ENCODE results near the gene MCM10. TPM values are rescaled to one million over a fixed set of nuclear protein-coding genes. Genes with fewer than 3 reads are reported as not detected.
"Not testable (repeated sequence)": the region's sequence is repeated elsewhere in the genome, so short reads cannot be mapped to it uniquely, and the experiment has no call there.

Gene MCM10
- total RNA-seq, 1 experiment from 2014 or later: 43.1 TPM

- Histone ChIP-seq H2AFZ (ENCODE audit: low read depth, low read length, poor library complexity, severe bottlenecking) (no peak overlapping the region), H4K20me1 (ENCODE audit: insufficient read depth) (no peaks in the 10 kb centered on the region), H3K4me2 (ENCODE audit: low read length) (no peak overlapping the region), H3K9me2 (ENCODE audit: insufficient read depth) (no peaks in the 10 kb centered on the region), H3K4me3 (replicated peaks in 1 of 2; ENCODE audit: low read depth in 1 of 2, low read length in 2 of 2) (no peak overlapping the region), H3K9me3 (ENCODE audit: control insufficient read depth in 1 of 2, insufficient read depth in 1 of 2, low read depth in 1 of 2, low read length in 2 of 2) (no peaks in the 10 kb centered on the region), H3K4me1 (ENCODE audit: control insufficient read depth in 1 of 2, insufficient read depth in 2 of 2, low read length in 2 of 2) (no peaks in the 10 kb centered on the region), H3K9ac (ENCODE audit: low read length) (no peak overlapping the region), H3K79me2 (ENCODE audit: insufficient read depth, low read length) (no peaks in the 10 kb centered on the region), H3K27me3 (ENCODE audit: insufficient read depth, low read length) (no peaks in the 10 kb centered on the region), H3K36me3 (ENCODE audit: control insufficient read depth in 1 of 2, insufficient read depth in 2 of 2, low read length in 2 of 2) (no peaks in the 10 kb centered on the region), H3K27ac (ENCODE audit: low read depth, low read length) (no peak overlapping the region)
- intact Hi-C loops (cut with micrococcal nuclease): no loop called here
- ChIA-PET CTCF (no interaction called here), RAD21 (ENCODE audit: low non-redundant PET in 1 of 2, low total read pairs in 2 of 2, uncharacterized antibody in 2 of 2, unreplicated experiment in 2 of 2) (no interaction called here), POLR2A (no interaction called here)
- no peak for TF ChIP-seq ZFX (IDR thresholded peaks at IDR 0.05)
- no peak for TF ChIP-seq ZNF274 (IDR thresholded peaks at IDR 0.05; ENCODE audit: low read depth, low read length)
- TF ChIP-seq SP1 (IDR thresholded peaks at IDR 0.05; ENCODE audit: low read depth): no peak
- TF ChIP-seq MAX (IDR thresholded peaks at IDR 0.05): no peak
- TF ChIP-seq SRF (IDR thresholded peaks at IDR 0.05; ENCODE audit: low read depth): no peak
- TF ChIP-seq RAD21 (IDR thresholded peaks at IDR 0.05; ENCODE audit: low read depth): no peak
- ATAC-seq (no peak), DNase-seq (ENCODE audit: low read depth, low spot score) (no peak)
- no TSS peak for BruUV-seq (replicated peaks)
Observed at GRCh38 chr10:13233358-13233757, 72.0 kb downstream of the MCM10 start.

GRCh38 chr10:13234172-13234571 lies 72.8 kb downstream of the MCM10 start, which contains the start of gene UCMA:
Gene UCMA (minus strand): TSS chr10:13234374. CDS start chr10:13234258, 116 bp downstream.
- Histone ChIP-seq H3K9ac (ENCODE audit: low read length) (no peak within 1 kb of the TSS), H3K9me3 (ENCODE audit: control insufficient read depth in 1 of 2, insufficient read depth in 1 of 2, low read depth in 1 of 2, low read length in 2 of 2) (no peaks in the 10 kb centered on the region), H3K4me1 (ENCODE audit: control insufficient read depth in 1 of 2, insufficient read depth in 2 of 2, low read length in 2 of 2) (peaks cover 0 to 3% of the 10 kb centered on the region in 2 experiments; a peak in 1 of 4 replicates), H2AFZ (ENCODE audit: low read depth, low read length, poor library complexity, severe bottlenecking) (no peak within 1 kb of the TSS), H3K9me2 (ENCODE audit: insufficient read depth) (no peaks in the 10 kb centered on the region), H3K4me2 (ENCODE audit: low read length) (no peak within 1 kb of the TSS), H3K27ac (ENCODE audit: low read depth, low read length) (no peak within 1 kb of the TSS), H3K4me3 (replicated peaks in 1 of 2; ENCODE audit: low read depth in 1 of 2, low read length in 2 of 2) (no peak within 1 kb of the TSS), H3K36me3 (ENCODE audit: control insufficient read depth in 1 of 2, insufficient read depth in 2 of 2, low read length in 2 of 2) (no peaks in the 10 kb centered on the region), H4K20me1 (ENCODE audit: insufficient read depth) (no peaks in the 10 kb centered on the region), H3K79me2 (ENCODE audit: insufficient read depth, low read length) (no peaks in the 10 kb centered on the region), H3K27me3 (ENCODE audit: insufficient read depth, low read length) (no peaks in the 10 kb centered on the region)
- POLR2A ChIA-PET: no interaction called here
- no peak for ATAC-seq
- RAD21 ChIA-PET (ENCODE audit: low non-redundant PET in 1 of 2, low total read pairs in 2 of 2, uncharacterized antibody in 2 of 2, unreplicated experiment in 2 of 2): no interaction called here
- TF ChIP-seq EZH2phosphoT487 (IDR thresholded peaks at IDR 0.05; ENCODE audit: borderline replicate concordance) (no peak), CBX3 (IDR thresholded peaks at IDR 0.05; ENCODE audit: low read depth) (no peak), SP1 (IDR thresholded peaks at IDR 0.05; ENCODE audit: low read depth) (no peak), ZNF274 (IDR thresholded peaks at IDR 0.05; ENCODE audit: low read depth, low read length) (no peak), EGR1 (IDR thresholded peaks at IDR 0.05; ENCODE audit: low read depth) (no peak), ELF1 (IDR thresholded peaks at IDR 0.05; ENCODE audit: borderline replicate concordance, low read depth) (no peak), CTCF (IDR thresholded peaks at IDR 0.05 in 2 of 3, conservative IDR thresholded peaks at IDR 0.05 in 1 of 3; ENCODE audit: borderline replicate concordance in 1 of 3, insufficient read depth in 1 of 3, low read depth in 2 of 3, low read length in 2 of 3) (no peak), SRF (IDR thresholded peaks at IDR 0.05; ENCODE audit: low read depth) (no peak), EZH2 (IDR thresholded peaks at IDR 0.05) (no peak), MAX (IDR thresholded peaks at IDR 0.05) (no peak), TCF7L2 (IDR thresholded peaks at IDR 0.05; ENCODE audit: borderline replicate concordance, extremely low read depth, insufficient read depth, insufficient read length) (no peak)
- CTCF ChIA-PET: no interaction called here
- intact Hi-C loops (cut with micrococcal nuclease): no loop called here
- DNase-seq (ENCODE audit: low read depth, low spot score): no peak
- no TSS peak for BruUV-seq (replicated peaks)

- H3K79me2 ChIP-seq (ENCODE audit: insufficient read depth, low read length); POLR2A ChIA-PET; H3K36me3 ChIP-seq (ENCODE audit: control insufficient read depth in 1 of 2, insufficient read depth in 2 of 2, low read length in 2 of 2); H2AFZ ChIP-seq (ENCODE audit: low read depth, low read length, poor library complexity, severe bottlenecking); DNase-seq (ENCODE audit: low read depth, low spot score); H3K4me3 ChIP-seq (replicated peaks in 1 of 2; ENCODE audit: low read depth in 1 of 2, low read length in 2 of 2); CTCF ChIA-PET; H3K4me1 ChIP-seq (ENCODE audit: control insufficient read depth in 1 of 2, insufficient read depth in 2 of 2, low read length in 2 of 2); H3K27ac ChIP-seq (ENCODE audit: low read depth, low read length); BruUV-seq (replicated peaks); H3K9ac ChIP-seq (ENCODE audit: low read length); RAD21 ChIA-PET (ENCODE audit: low non-redundant PET in 1 of 2, low total read pairs in 2 of 2, uncharacterized antibody in 2 of 2, unreplicated experiment in 2 of 2); H3K27me3 ChIP-seq (ENCODE audit: insufficient read depth, low read length); H4K20me1 ChIP-seq (ENCODE audit: insufficient read depth); H3K4me2 ChIP-seq (ENCODE audit: low read length); H3K9me2 ChIP-seq (ENCODE audit: insufficient read depth); ATAC-seq; H3K9me3 ChIP-seq (ENCODE audit: control insufficient read depth in 1 of 2, insufficient read depth in 1 of 2, low read depth in 1 of 2, low read length in 2 of 2); intact Hi-C loops (cut with micrococcal nuclease): not testable (repeated sequence)
Observed at GRCh38 chr10:13234736-13235135, 73.4 kb downstream of the MCM10 start.

Measured in HCT116 (cell line).